Measurements from ENCODE around the gene PDGFB. TPM values are rescaled to one million over a fixed set of nuclear protein-coding genes. Genes with fewer than 3 reads are reported as not detected.

Gene PDGFB
- total RNA-seq, 1 donor from 2014 or later, result 16.5 TPM

DNA sequence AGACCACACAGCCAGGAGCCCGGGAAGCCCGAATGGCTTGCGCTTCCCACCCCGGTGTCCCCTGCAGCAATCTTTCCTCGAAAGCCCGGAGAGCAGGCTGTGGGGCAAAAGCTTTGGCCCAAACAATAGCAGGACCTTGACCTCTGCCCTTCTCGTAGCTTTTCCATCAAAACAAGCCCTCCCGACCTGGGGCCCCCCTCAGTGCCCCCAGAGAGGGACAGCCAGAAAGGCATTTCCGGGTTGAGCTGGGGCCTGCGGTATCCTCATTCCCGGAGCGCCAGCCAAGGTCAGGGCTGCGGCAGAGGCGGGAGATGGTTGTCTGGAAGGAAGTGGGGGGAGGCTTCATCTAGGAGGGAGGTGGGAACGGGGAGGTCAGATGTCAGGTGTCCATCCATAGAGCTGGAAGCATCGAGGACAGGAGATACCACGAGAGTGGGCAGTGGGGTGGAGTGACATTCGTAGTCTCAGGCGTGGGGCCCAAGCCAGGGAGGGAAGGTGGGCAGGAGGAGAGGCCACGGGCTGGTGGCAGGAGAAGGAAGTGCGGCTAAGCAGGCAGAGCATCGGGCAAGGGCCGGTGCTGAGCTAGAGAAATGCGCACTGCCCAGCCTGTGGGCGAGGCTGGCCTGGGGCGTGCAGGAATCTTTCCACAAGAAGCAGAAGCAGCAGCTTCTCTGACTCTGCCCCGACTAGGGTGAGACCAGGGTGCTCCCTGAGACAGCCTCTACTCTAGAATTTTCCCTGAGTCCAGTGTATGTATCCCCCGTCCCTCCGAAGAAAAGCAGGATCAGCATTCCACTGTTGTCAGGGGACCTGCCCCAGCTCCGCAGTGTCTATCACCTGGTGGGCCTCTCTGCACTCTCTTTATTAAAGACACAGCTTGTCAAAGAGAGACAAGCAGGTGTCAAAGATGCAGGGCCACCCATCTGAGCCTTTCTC, 14.3 kb downstream of the PDGFB start:
- no peak for DNase-seq (ENCODE audit: low spot score)
- no peak overlapping the region for H3K27ac Mint-ChIP-seq (ENCODE audit: unreplicated experiment)
- peaks cover 30% of the 10 kb centered on the region for H3K4me1 Mint-ChIP-seq (ENCODE audit: low read depth)
- no peaks in the 10 kb centered on the region for H3K9me3 Mint-ChIP-seq (ENCODE audit: low read depth)
- H3K4me3 Mint-ChIP-seq (ENCODE audit: unreplicated experiment), result no peak overlapping the region
- no peaks in the 10 kb centered on the region for H3K27me3 Mint-ChIP-seq (ENCODE audit: low read depth)
- H3K36me3 Mint-ChIP-seq (ENCODE audit: low read depth), result peaks cover 8% of the 10 kb centered on the region
- TF ChIP-seq, protein P1, sequence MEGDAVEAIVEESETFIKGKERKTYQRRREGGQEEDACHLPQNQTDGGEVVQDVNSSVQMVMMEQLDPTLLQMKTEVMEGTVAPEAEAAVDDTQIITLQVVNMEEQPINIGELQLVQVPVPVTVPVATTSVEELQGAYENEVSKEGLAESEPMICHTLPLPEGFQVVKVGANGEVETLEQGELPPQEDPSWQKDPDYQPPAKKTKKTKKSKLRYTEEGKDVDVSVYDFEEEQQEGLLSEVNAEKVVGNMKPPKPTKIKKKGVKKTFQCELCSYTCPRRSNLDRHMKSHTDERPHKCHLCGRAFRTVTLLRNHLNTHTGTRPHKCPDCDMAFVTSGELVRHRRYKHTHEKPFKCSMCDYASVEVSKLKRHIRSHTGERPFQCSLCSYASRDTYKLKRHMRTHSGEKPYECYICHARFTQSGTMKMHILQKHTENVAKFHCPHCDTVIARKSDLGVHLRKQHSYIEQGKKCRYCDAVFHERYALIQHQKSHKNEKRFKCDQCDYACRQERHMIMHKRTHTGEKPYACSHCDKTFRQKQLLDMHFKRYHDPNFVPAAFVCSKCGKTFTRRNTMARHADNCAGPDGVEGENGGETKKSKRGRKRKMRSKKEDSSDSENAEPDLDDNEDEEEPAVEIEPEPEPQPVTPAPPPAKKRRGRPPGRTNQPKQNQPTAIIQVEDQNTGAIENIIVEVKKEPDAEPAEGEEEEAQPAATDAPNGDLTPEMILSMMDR (IDR thresholded peaks at IDR 0.05), result peak; percentile 21

DNA sequence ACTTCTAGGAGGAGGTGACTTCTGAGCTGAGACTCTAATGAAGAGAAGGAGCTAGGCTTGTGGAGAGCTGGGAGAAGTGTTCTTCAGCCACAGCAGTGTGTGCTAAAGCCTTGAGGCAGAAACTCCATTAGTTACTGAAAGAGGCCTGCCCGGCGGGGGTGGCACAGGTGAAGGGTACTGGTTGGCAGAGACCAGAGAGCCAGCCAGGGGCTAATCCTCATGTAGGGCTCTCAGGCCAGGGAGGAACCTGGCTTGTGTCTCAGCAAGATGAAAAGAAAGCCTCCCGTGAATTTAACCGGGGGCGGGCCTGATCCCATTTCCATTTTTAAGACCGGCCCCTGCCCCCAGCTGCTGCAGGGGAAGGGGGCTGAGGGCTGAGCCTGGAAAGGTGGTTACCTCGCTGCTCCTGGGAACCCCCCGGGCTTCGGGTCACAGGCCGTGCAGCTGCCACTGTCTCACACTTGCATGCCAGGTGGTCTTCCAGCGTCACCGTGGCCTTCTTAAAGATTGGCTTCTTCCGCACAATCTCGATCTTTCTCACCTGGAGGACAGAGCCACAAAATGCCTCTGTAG, 15.0 kb downstream of the PDGFB start:
- H3K27ac Mint-ChIP-seq (ENCODE audit: unreplicated experiment), result no peak overlapping the region
- TF ChIP-seq, protein P1 (IDR thresholded peaks at IDR 0.05), result no peak
- no peak overlapping the region for H3K4me3 Mint-ChIP-seq (ENCODE audit: unreplicated experiment)
- no peaks in the 10 kb centered on the region for H3K9me3 Mint-ChIP-seq (ENCODE audit: low read depth)
- peaks cover 8% of the 10 kb centered on the region for H3K36me3 Mint-ChIP-seq (ENCODE audit: low read depth)
- no peak for DNase-seq (ENCODE audit: low spot score)
- H3K4me1 Mint-ChIP-seq (ENCODE audit: low read depth), result peaks cover 26% of the 10 kb centered on the region
- H3K27me3 Mint-ChIP-seq (ENCODE audit: low read depth), result no peaks in the 10 kb centered on the region

DNA sequence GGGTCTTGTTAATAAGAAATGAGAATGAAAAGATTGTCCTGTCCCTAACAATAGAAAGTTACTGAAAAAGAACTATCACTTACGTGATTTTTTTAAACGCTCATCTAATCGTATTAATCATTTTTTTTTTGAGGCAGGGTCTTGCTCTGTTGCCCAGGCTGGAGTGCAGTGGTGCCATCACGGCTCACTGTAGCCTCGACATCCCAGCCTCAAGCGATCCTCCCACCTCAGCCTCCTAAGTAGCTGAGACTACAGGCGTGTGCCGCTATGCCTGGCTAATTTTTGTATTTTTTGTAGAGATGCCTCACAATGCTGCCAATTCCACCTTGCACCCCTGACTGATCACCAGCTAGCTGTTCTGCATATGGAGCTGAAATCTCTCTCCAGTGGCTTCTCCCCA, 15.7 kb downstream of the PDGFB start:
- no peak for DNase-seq (ENCODE audit: low spot score)

DNA sequence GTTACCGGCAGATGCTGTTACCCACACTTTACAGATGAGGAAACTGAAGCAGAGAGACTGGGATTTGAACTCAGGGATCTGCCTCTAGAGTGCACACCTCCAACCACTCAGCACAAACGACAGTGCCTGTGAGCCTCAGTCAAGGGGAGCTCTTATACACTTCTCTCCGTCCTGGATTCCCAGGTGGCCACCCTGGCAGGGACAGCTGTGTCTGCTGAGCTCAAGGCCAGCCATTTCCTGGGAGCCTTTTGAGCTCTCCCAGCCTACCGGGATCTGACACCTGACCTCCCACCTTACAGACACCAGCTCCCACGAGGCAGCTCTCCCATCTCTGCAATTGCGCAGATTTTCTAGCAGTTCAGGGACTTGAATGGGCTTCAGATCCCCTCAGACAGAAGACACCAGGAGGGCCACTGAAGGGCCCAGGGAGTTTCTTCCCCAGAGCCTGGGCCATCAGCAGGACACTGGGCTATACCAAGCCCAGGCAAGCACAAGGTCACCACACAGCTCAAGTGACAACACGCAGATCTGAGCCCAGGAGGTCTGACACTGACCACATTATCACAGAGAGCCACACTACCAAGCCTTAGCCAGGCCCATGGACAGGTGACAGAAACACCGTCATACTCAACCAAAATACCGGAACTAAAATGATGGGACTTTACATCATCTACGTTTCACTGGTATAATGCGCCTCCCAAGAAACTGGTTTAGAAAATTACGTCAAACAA, 17.1 kb downstream of the PDGFB start:
- Mint-ChIP-seq H3K27ac (ENCODE audit: unreplicated experiment) (no peak overlapping the region), H3K9me3 (ENCODE audit: low read depth) (no peaks in the 10 kb centered on the region), H3K27me3 (ENCODE audit: low read depth) (no peaks in the 10 kb centered on the region), H3K4me1 (ENCODE audit: low read depth) (peaks cover 8% of the 10 kb centered on the region), H3K36me3 (ENCODE audit: low read depth) (peaks cover 12% of the 10 kb centered on the region), H3K4me3 (ENCODE audit: unreplicated experiment) (no peak overlapping the region)
- no peak for DNase-seq (ENCODE audit: low spot score)
- TF ChIP-seq, protein P1 (IDR thresholded peaks at IDR 0.05), result no peak

More for the DNA sequence above, 15.7 kb downstream of the PDGFB start:
- H3K4me1 Mint-ChIP-seq (ENCODE audit: low read depth), result peaks cover 19% of the 10 kb centered on the region
- H3K9me3 Mint-ChIP-seq (ENCODE audit: low read depth), result no peaks in the 10 kb centered on the region
- no peak overlapping the region for H3K27ac Mint-ChIP-seq (ENCODE audit: unreplicated experiment)
- no peaks in the 10 kb centered on the region for H3K27me3 Mint-ChIP-seq (ENCODE audit: low read depth)
- TF ChIP-seq, protein P1 (IDR thresholded peaks at IDR 0.05), result no peak
- H3K4me3 Mint-ChIP-seq (ENCODE audit: unreplicated experiment), result no peak overlapping the region
- H3K36me3 Mint-ChIP-seq (ENCODE audit: low read depth), result peaks cover 10% of the 10 kb centered on the region

DNA sequence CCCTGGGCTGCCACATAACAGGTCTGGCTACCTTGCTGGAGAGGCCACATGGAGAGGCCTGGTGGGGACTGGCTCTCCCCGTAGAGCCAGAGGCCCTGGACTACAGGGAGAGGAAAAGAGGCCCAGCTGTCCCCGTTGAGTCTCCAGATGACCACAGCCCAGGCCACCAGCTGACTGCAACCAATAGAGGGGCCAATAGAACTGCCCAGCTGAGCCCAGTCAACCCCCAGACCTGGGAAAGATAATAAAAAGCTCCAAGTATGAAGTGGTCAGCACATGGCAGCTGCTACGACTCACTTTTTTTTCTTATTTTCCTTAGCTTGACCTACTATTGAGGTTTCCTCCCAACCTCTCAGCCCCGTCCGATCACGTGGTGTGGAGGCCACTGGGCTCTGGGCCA, 18.4 kb downstream of the PDGFB start:
- Mint-ChIP-seq H3K36me3 (ENCODE audit: low read depth) (peaks cover 12% of the 10 kb centered on the region), H3K4me3 (ENCODE audit: unreplicated experiment) (no peak overlapping the region), H3K27ac (ENCODE audit: unreplicated experiment) (no peak overlapping the region), H3K27me3 (ENCODE audit: low read depth) (no peaks in the 10 kb centered on the region), H3K4me1 (ENCODE audit: low read depth) (peaks cover 8% of the 10 kb centered on the region), H3K9me3 (ENCODE audit: low read depth) (no peaks in the 10 kb centered on the region)
- DNase-seq (ENCODE audit: low spot score), result no peak
- TF ChIP-seq, protein P1 (IDR thresholded peaks at IDR 0.05), result no peak
